Measurements from ENCODE around the gene APIP. TPM values are rescaled to one million over a fixed set of nuclear protein-coding genes. Genes with fewer than 3 reads are reported as not detected.

Gene APIP
- total and polyA plus RNA-seq, 2 of the 8 experiments (the other 6 are each of a cell fraction or from before 2014, with no cell fraction given) = 10.4 to 25.7 TPM

GRCh38 chr11:34865261-34865660, 50.9 kb downstream of the APIP start:
- Histone ChIP-seq H3K79me1 (ENCODE audit: low read depth, low read length) (no peaks in the 10 kb centered on the region), H3K4ac (replicated peaks; ENCODE audit: insufficient read length, low read depth, low read length) (no peak overlapping the region), H3K23ac (ENCODE audit: insufficient read length) (no peak overlapping the region), H3K9me3 (ENCODE audit: insufficient read depth in 2 of 2, low read depth in 1 of 2, low read length in 1 of 2) (no peaks in the 10 kb centered on the region), H3K79me2 (ENCODE audit: control insufficient read depth in 1 of 2, insufficient read depth in 2 of 2, low read length in 2 of 2) (no peaks in the 10 kb centered on the region), H3K36me3 (ENCODE audit: control insufficient read depth in 2 of 4, insufficient read depth in 4 of 4, low read length in 3 of 4) (no peaks in the 10 kb centered on the region), H3K18ac (ENCODE audit: extremely low read depth, low read length) (no peak overlapping the region), H3K14ac (ENCODE audit: insufficient read length) (no peak overlapping the region), H2BK12ac (ENCODE audit: low read depth, low read length) (no peak overlapping the region), H2BK20ac (ENCODE audit: low read length) (no peak overlapping the region), H3K27ac (ENCODE audit: low read depth, low read length) (no peak overlapping the region), H3K56ac (replicated peaks; ENCODE audit: insufficient read length, low read depth, low read length) (no peak overlapping the region), H3K4me1 (replicated peaks in 1 of 4; ENCODE audit: control insufficient read depth in 3 of 4, insufficient read depth in 4 of 4, low read length in 3 of 4) (no peaks in the 10 kb centered on the region), H4K91ac (replicated peaks; ENCODE audit: insufficient read length, low read length) (no peak overlapping the region), H4K20me1 (replicated peaks in 1 of 2; ENCODE audit: control insufficient read depth in 1 of 2, insufficient read depth in 2 of 2, low read length in 2 of 2) (no peaks in the 10 kb centered on the region), H2BK5ac (ENCODE audit: low read depth, low read length) (no peak overlapping the region), H3K23me2 (ENCODE audit: low read depth, low read length) (no peaks in the 10 kb centered on the region), H2BK15ac (ENCODE audit: low read length) (no peak overlapping the region), H4K5ac (ENCODE audit: insufficient read length, low read depth, low read length) (no peak overlapping the region), H3K9ac (replicated peaks in 1 of 4; ENCODE audit: extremely low read depth in 1 of 4, low read depth in 3 of 4, low read length in 3 of 4) (no peak overlapping the region), H2AFZ (ENCODE audit: low read length) (no peak overlapping the region), H4K8ac (ENCODE audit: extremely low read depth, insufficient read depth, low read length) (no peak overlapping the region), H3K4me3 (ENCODE audit: extremely low read depth in 1 of 4, insufficient read depth in 2 of 4, low read depth in 3 of 4, low read length in 4 of 4) (no peak overlapping the region), H2BK120ac (replicated peaks; ENCODE audit: low read depth, low read length) (no peak overlapping the region), H3K4me2 (ENCODE audit: insufficient read depth in 1 of 2, low read depth in 2 of 2, low read length in 2 of 2) (no peak overlapping the region), H3K27me3 (replicated peaks in 1 of 4; ENCODE audit: control insufficient read depth in 3 of 4, extremely low read depth in 1 of 4, insufficient read depth in 3 of 4, low read length in 3 of 4) (no peaks in the 10 kb centered on the region), H2AK5ac (ENCODE audit: low read depth, low read length) (no peak overlapping the region)
- POLR2A ChIA-PET (ENCODE audit: partially characterized antibody) = no interaction called here
- CTCF ChIA-PET (ENCODE audit: partially characterized antibody) = interaction anchor here (0.9 to 1.5 kb wide), 2 partner anchors 18 to 110 kb away, joined by 3 to 6 read pairs; no protein-coding TSS in a partner anchor
- no peak for FAIRE-seq
- no peak for DNase-seq (ENCODE audit: low read depth in 1 of 2, low spot score in 2 of 2)
- WGBS, 2 experiments (ENCODE audit: extremely low coverage in 1 of 2, insufficient coverage in 1 of 2, insufficient read length in 1 of 2, insufficient replicate concordance in 2 of 2, low coverage in 1 of 2, low lambda C conversion rate in 2 of 2, missing lambda C conversion rate in 1 of 2) = 93% methylated on average over 3 of the region's 3 CpGs; no CpG with 5 or more reads in 1 of the 2 experiments
- TF ChIP-seq RNF2 (IDR thresholded peaks at IDR 0.05; ENCODE audit: borderline replicate concordance, low read depth, low read length, missing control alignments, poor library complexity, severe bottlenecking) (no peak), E2F6 (IDR thresholded peaks at IDR 0.05) (no peak), CBX5 (IDR thresholded peaks at IDR 0.05; ENCODE audit: low read depth, low read length) (no peak), POLR2A (IDR thresholded peaks at IDR 0.05; ENCODE audit: control extremely low read depth in 1 of 2, low read depth in 2 of 2, low read length in 2 of 2) (no peak), ATF3 (IDR thresholded peaks at IDR 0.05; ENCODE audit: insufficient read depth, low read depth, low read length) (no peak), CHD2 (IDR thresholded peaks at IDR 0.05; ENCODE audit: low read length) (no peak), TEAD4 (IDR thresholded peaks at IDR 0.05; ENCODE audit: low read depth, low read length) (no peak), ZNF274 (IDR thresholded peaks at IDR 0.05; ENCODE audit: borderline replicate concordance, extremely low read depth, low read length) (no peak), EZH2 (IDR thresholded peaks at IDR 0.05; ENCODE audit: low read depth, low read length, severe bottlenecking) (no peak), TAF1 (IDR thresholded peaks at IDR 0.05; ENCODE audit: low read depth, low read length) (no peak), POU5F1 (IDR thresholded peaks at IDR 0.05; ENCODE audit: low read depth, low read length) (no peak), KDM1A (IDR thresholded peaks at IDR 0.05; ENCODE audit: borderline replicate concordance, low read length) (no peak), CTBP2 (IDR thresholded peaks at IDR 0.05; ENCODE audit: borderline replicate concordance, insufficient read depth, insufficient read length, low read length) (no peak), NRF1 (IDR thresholded peaks at IDR 0.05; ENCODE audit: low read depth, low read length) (no peak)
